Measurements from ENCODE around the gene STRN4.
A peak's percentile ranks its signal among the peaks of the same experiment; 100 is the strongest.

Gene STRN4

GRCh38 chr19:46732966-46733689 lies 13.1 kb downstream of the STRN4 start:
- H3K4me3 ChIP-seq (ENCODE audit: low read depth, low read length) = no peak overlapping the region
- DNase-seq (ENCODE audit: low read depth, low spot score) = no peak
- TF ChIP-seq, protein P1, sequence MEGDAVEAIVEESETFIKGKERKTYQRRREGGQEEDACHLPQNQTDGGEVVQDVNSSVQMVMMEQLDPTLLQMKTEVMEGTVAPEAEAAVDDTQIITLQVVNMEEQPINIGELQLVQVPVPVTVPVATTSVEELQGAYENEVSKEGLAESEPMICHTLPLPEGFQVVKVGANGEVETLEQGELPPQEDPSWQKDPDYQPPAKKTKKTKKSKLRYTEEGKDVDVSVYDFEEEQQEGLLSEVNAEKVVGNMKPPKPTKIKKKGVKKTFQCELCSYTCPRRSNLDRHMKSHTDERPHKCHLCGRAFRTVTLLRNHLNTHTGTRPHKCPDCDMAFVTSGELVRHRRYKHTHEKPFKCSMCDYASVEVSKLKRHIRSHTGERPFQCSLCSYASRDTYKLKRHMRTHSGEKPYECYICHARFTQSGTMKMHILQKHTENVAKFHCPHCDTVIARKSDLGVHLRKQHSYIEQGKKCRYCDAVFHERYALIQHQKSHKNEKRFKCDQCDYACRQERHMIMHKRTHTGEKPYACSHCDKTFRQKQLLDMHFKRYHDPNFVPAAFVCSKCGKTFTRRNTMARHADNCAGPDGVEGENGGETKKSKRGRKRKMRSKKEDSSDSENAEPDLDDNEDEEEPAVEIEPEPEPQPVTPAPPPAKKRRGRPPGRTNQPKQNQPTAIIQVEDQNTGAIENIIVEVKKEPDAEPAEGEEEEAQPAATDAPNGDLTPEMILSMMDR (IDR thresholded peaks at IDR 0.05; ENCODE audit: insufficient read depth, low read length, missing control alignments) = no peak
- CTCF ChIA-PET = interaction anchor here (1.1 to 3.3 kb wide), 6 partner anchors 8 to 119 kb away, joined by 3 to 10 read pairs (median 5); no protein-coding TSS in a partner anchor
- POLR2A ChIA-PET = no interaction called here

GRCh38 chr19:46732172-46732938 lies 13.9 kb downstream of the STRN4 start:
- DNase-seq (ENCODE audit: low read depth, low spot score) = no peak
- TF ChIP-seq, protein P1 (IDR thresholded peaks at IDR 0.05; ENCODE audit: insufficient read depth, low read length, missing control alignments) = no peak
- H3K4me3 ChIP-seq (ENCODE audit: low read depth, low read length) = no peak overlapping the region
- POLR2A ChIA-PET = no interaction called here
- CTCF ChIA-PET = interaction anchor here (1.4 to 6.0 kb wide), 4 partner anchors 9 to 108 kb away, joined by 6 to 138 read pairs (median 10); partner anchors contain the start of gene FKRP

DNA sequence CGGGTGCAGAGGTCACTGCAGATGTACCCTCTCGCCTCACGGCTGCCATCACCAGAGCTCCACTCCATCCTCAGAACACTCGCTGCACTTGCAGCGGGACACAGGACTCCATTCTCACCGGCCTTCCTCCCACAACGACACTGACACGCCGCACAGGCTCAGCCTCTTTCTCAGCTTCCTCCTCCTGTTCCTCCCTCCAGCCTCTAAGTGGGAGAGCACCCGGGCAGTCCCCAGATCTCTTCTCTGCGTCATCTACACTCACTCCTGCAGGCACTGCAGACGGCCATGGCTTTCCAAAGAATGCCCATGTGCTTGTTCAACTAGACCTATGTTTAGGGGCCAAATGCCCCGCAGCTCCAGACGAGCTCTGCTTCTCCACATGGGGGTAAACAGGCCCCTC lies 14.7 kb downstream of the STRN4 start:
- ChIA-PET CTCF (interaction anchor here (0.7 to 6.0 kb wide), 11 partner anchors 9 to 203 kb away, joined by 3 to 138 read pairs (median 6); partner anchors contain the start of genes DACT3 and FKRP), POLR2A (interaction anchor here (1.4 kb wide), 1 partner anchor 13 kb away, joined by 3 read pairs; no protein-coding TSS in a partner anchor)
- no peak overlapping the region; the same call in 1 of the 2 replicates for H3K4me3 ChIP-seq (ENCODE audit: low read depth, low read length)
- DNase-seq (ENCODE audit: low read depth, low spot score) = no peak
- TF ChIP-seq, protein P1 (IDR thresholded peaks at IDR 0.05; ENCODE audit: insufficient read depth, low read length, missing control alignments) = no peak

DNA sequence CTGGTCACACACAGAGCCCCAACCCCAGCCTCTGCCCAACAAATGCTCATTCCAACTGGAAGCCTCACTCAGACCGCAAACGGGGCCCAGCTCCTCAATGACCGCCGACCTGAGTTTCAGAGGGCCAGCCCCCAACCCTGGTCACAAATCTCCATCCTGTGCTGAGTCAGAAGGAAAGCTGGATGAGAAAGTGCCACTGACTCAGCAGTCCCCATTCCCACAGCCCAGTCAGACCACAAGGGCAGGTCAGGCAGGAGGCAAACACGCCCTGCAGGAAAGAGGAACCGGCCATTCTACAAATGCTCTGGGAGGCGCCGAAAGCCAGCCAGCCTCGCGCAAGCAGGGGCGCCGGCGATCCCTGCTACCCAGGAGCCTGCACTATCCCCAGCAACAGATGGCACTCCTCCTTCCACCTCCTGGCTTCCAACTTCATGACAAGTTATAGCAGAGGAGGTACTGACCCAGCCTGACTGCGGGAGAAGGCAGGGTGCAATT lies 15.2 kb downstream of the STRN4 start:
- TF ChIP-seq, protein P1 (IDR thresholded peaks at IDR 0.05; ENCODE audit: insufficient read depth, low read length, missing control alignments) = no peak
- H3K4me3 ChIP-seq (ENCODE audit: low read depth, low read length) = no peak overlapping the region
- ChIA-PET CTCF (interaction anchor here (0.7 to 6.0 kb wide), 17 partner anchors 8 to 202 kb away, joined by 3 to 138 read pairs (median 6); partner anchors contain the start of genes DACT3 and FKRP), POLR2A (interaction anchor here (1.4 kb wide), 1 partner anchor 14 kb away, joined by 3 read pairs; no protein-coding TSS in a partner anchor)
- DNase-seq (ENCODE audit: low read depth, low spot score) = peak; percentile 59

GRCh38 chr19:46730595-46730994 lies 15.7 kb downstream of the STRN4 start:
- H3K4me3 ChIP-seq (ENCODE audit: low read depth, low read length) = no peak overlapping the region
- POLR2A ChIA-PET = interaction anchor here (1.4 kb wide), 1 partner anchor 14 kb away, joined by 3 read pairs; no protein-coding TSS in a partner anchor
- DNase-seq (ENCODE audit: low read depth, low spot score) = no peak
- TF ChIP-seq, protein P1 (IDR thresholded peaks at IDR 0.05; ENCODE audit: insufficient read depth, low read length, missing control alignments) = no peak
- CTCF ChIA-PET = interaction anchor here (0.9 to 6.0 kb wide), 14 partner anchors 9 to 202 kb away, joined by 3 to 138 read pairs (median 6); partner anchors contain the start of genes DACT3 and FKRP
